HL-60 (cell line): ENCODE measurements around the gene GAMT.

ENCODE experiments used
- CTCF ChIP-seq: IDR thresholded peaks from one replicate; pipeline ENCODE4 v1.5.1; 2011; ENCODE audit warnings: low read length, control low read depth, inconsistent platforms; ENCODE audit not compliant: insufficient read depth
- POLR2AphosphoS5 ChIP-seq: IDR thresholded peaks from 2 replicates; pipeline ENCODE4 v1.6.1; 2012; ENCODE audit warnings: low read depth
- REST ChIP-seq: IDR thresholded peaks from 2 replicates; pipeline ENCODE4 v1.6.1; 2012; ENCODE audit warnings: low read depth; ENCODE audit not compliant: insufficient replicate concordance
- SPI1 ChIP-seq: IDR thresholded peaks from 2 replicates; pipeline ENCODE4 v1.6.1; 2012; ENCODE audit warnings: low read depth, mild to moderate bottlenecking, borderline replicate concordance

- TF ChIP-seq CTCF (no peak), POLR2AphosphoS5 (no peak), REST (no peak), SPI1 (no peak)
Observed at GRCh38 chr19:1384085-1384462, 17.3 kb downstream of the GAMT start.
